ENCODE data around the gene TMOD4. TPM values are rescaled to one million over a fixed set of nuclear protein-coding genes. Genes with fewer than 3 reads are reported as not detected.

The TMOD4 gene
- total and polyA plus RNA-seq, 2 of the 13 experiments (the other 11 are each of a cell fraction or from before 2014, with no cell fraction given), result 0.66 TPM; not detected in 1

- TF ChIP-seq AHDC1 (CRISPR knock-in tag; IDR thresholded peaks at IDR 0.05; ENCODE audit: borderline replicate concordance) (no peak; the same call in 1 of the 2 replicates), IRX3 (CRISPR knock-in tag; IDR thresholded peaks at IDR 0.05; ENCODE audit: borderline replicate concordance, low read depth) (no peak), GPN1 (CRISPR knock-in tag; IDR thresholded peaks at IDR 0.05; ENCODE audit: borderline replicate concordance) (no peak), ZHX1 (CRISPR knock-in tag; IDR thresholded peaks at IDR 0.05; ENCODE audit: low read depth) (0 out of 2 replicates have a peak, but pooled peaks have one; percentile 54), FLYWCH1 (CRISPR knock-in tag; IDR thresholded peaks at IDR 0.05) (no peak), AGO2 (optimal IDR thresholded peaks at IDR 0.05; ENCODE audit: low read depth, low read length) (no peak), MTERF4 (CRISPR knock-in tag; IDR thresholded peaks at IDR 0.05) (peak; percentile 56; the same call in 1 of the 2 replicates), ZNF33A (CRISPR knock-in tag; IDR thresholded peaks at IDR 0.05; ENCODE audit: borderline replicate concordance) (peak; percentile 72; the same call in 1 of the 2 replicates), ZUFSP (CRISPR knock-in tag; IDR thresholded peaks at IDR 0.05; ENCODE audit: borderline replicate concordance) (no peak), KDM6A (CRISPR knock-in tag; IDR thresholded peaks at IDR 0.05; ENCODE audit: low read depth) (no peak)
Observed at GRCh38 chr1:151165738-151166504, 9.9 kb downstream of the TMOD4 start, which contains the start of the genes LYSMD1 and SCNM1 (continued).

Data from HepG2 (cell line).